Epithelial cell of alveolus of lung (primary cell): ENCODE data around the gene SELE. TPM values are rescaled to one million over a fixed set of nuclear protein-coding genes. Genes with fewer than 3 reads are reported as not detected.

Experiments used
- total RNA-seq: library from RNA; depleted of rRNA; stranded (reverse); fragments of >200 nt; gene quantifications from 2 replicates; pipeline ENCODE4 v1.2.1, GENCODE V29; 2015

The SELE gene
- not detected in 2 replicates for total RNA-seq

GRCh38 chr1:169733924-169734323 lies at the start of gene SELE:
Gene SELE (minus strand): TSS chr1:169734079. CDS start chr1:169733612, 467 bp downstream.

DNA sequence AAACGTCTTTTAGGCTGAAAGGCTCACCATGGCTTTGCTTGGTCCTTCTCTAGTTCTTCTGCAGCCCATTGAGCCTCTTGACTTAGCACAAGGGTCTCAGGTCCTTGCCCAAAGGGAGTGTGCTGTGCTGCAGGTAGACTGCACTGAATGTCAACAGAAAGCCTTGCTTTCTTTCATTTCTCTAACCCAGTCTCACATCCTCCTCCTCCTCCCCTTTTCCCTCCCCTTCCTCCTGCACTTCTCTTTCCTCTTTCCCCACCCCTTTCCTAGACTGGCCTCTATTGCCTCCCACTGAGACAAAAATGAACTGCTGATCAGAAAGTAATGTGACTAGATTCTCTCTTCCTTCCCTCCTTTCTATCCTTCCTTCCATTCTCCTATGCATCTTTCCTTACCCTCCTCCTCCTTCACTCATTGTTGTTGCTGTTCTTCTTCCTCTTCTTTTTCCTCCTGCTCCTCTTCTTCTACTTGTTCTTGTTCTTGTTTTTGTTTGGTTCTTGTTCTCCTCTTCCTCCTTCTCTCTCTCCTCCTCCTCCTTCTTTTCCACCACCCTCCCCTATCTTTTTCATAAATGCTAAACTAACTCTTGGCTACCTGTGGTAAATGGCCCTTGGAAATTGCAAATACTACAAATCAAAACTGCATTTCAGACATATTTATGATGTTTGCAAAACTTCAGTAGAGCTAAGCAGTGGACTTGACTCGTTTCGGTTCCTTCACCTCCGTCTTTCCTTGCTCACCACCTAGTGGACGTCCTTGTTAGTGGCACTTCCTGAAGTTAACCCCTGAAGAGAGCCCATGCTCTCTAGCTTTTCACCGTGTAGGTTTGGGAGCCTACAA lies 22.2 kb downstream of the SELE start, which contains the start of gene SELL:
Gene SELL, minus strand, starts transcription at position 152 of the 840 bp plus-strand sequence. Its CDS starts 122 bp downstream, at position 30.

Other genes with a start within 250 kb of the SELE start
- gene SLC19A2, start 248.1 kb downstream of the SELE start, total RNA-seq, result 9.3 and 18.7 TPM in 2 replicates
- under 0.01 TPM in 1 of 2 replicates, not detected in the other for gene F5, start 147.6 kb downstream of the SELE start, total RNA-seq
- not detected in 2 replicates for gene SELP, start 104.0 kb downstream of the SELE start, total RNA-seq
- gene SELL, start 22.5 kb downstream of the SELE start, total RNA-seq, result 0.26 TPM in 1 of 2 replicates, not detected in the other
- 5.4 and 8.3 TPM in 2 replicates for gene METTL18, start 60.8 kb upstream of the SELE start, total RNA-seq
- 4.9 and 12.2 TPM in 2 replicates for gene SCYL3, start 159.8 kb upstream of the SELE start, total RNA-seq